Breast epithelium (tissue), 3 donors: ENCODE measurements around the gene ILDR2.

Source experiments
- POLR2A ChIP-seq: fragments of 450-650 bp; IDR thresholded peaks from one replicate; pipeline ENCODE4 v1.6.1; 2016; ENCODE audit warnings: antibody characterized with exemption, mild to moderate bottlenecking, moderate library complexity
- POLR2AphosphoS5 ChIP-seq, 3 donors: sonication (generic); formaldehyde crosslinking; IDR thresholded peaks; one replicate each; pipeline ENCODE4 v1.6.1; 2017; ENCODE audit warnings: antibody characterized with exemption in 3 of 3
- TF ChIP-seq, protein P1 (sequence below), 3 donors: fragments of 450-650 bp; IDR thresholded peaks; one replicate each; pipeline ENCODE4 v1.5.1; 2016 to 2017; ENCODE audit warnings: antibody characterized with exemption in 3 of 3, mild to moderate bottlenecking in 3 of 3, moderate library complexity in 3 of 3

- TF ChIP-seq POLR2A (no peak), POLR2AphosphoS5 (IDR thresholded peaks at IDR 0.05) (no peak)
- TF ChIP-seq, protein P1, sequence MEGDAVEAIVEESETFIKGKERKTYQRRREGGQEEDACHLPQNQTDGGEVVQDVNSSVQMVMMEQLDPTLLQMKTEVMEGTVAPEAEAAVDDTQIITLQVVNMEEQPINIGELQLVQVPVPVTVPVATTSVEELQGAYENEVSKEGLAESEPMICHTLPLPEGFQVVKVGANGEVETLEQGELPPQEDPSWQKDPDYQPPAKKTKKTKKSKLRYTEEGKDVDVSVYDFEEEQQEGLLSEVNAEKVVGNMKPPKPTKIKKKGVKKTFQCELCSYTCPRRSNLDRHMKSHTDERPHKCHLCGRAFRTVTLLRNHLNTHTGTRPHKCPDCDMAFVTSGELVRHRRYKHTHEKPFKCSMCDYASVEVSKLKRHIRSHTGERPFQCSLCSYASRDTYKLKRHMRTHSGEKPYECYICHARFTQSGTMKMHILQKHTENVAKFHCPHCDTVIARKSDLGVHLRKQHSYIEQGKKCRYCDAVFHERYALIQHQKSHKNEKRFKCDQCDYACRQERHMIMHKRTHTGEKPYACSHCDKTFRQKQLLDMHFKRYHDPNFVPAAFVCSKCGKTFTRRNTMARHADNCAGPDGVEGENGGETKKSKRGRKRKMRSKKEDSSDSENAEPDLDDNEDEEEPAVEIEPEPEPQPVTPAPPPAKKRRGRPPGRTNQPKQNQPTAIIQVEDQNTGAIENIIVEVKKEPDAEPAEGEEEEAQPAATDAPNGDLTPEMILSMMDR (IDR thresholded peaks at IDR 0.05) = no peak
These were observed 67.6 kb downstream of the ILDR2 start for GRCh38 chr1:166907763-166908162.
